NCI-H2196 treated with DMSO at 0.1 percent for 48 hours (cell line): ENCODE measurements around the gene GRIN2A.

ENCODE experiments used
- DNase-seq: peaks from one replicate; lab custom pipeline; 2025; ENCODE audit not compliant: unreplicated experiment; lab: John Stamatoyannopoulos, UW

GRIN2A gene

GRCh38 chr16:10039220-10040096 is 142.8 kb downstream of the GRIN2A start:
- no peak for DNase-seq

- no peak for DNase-seq
Measured at GRCh38 chr16:10037751-10038150, 144.5 kb downstream of the GRIN2A start.

- no peak for DNase-seq
Measured at GRCh38 chr16:10036956-10037355, 145.3 kb downstream of the GRIN2A start.

GRCh38 chr16:10033556-10033955 is 148.7 kb downstream of the GRIN2A start:
- DNase-seq: no peak

- no peak for DNase-seq
Measured at GRCh38 chr16:10031955-10032354, 150.3 kb downstream of the GRIN2A start.

GRCh38 chr16:10031473-10031872 is 150.8 kb downstream of the GRIN2A start:
- no peak for DNase-seq

- DNase-seq: no peak
Measured at GRCh38 chr16:10028644-10029043, 153.6 kb downstream of the GRIN2A start.

- DNase-seq: no peak
Measured at GRCh38 chr16:10027553-10027952, 154.7 kb downstream of the GRIN2A start.

- DNase-seq: no peak
Measured at GRCh38 chr16:10026593-10026992, 155.6 kb downstream of the GRIN2A start.

- DNase-seq: no peak
Measured at GRCh38 chr16:10022098-10022497, 160.1 kb downstream of the GRIN2A start.

- no peak for DNase-seq
Measured at GRCh38 chr16:10020866-10021265, 161.4 kb downstream of the GRIN2A start.

- no peak for DNase-seq
Measured at GRCh38 chr16:10016752-10017151, 165.5 kb downstream of the GRIN2A start.

GRCh38 chr16:10015397-10015796 is 166.8 kb downstream of the GRIN2A start:
- no peak for DNase-seq

- no peak for DNase-seq
Measured at GRCh38 chr16:10013774-10014173, 168.5 kb downstream of the GRIN2A start.

GRCh38 chr16:10013364-10013763 is 168.9 kb downstream of the GRIN2A start:
- no peak for DNase-seq

GRCh38 chr16:10009684-10010083 is 172.5 kb downstream of the GRIN2A start:
- DNase-seq: no peak

- no peak for DNase-seq
Measured at GRCh38 chr16:10003486-10003885, 178.7 kb downstream of the GRIN2A start.

GRCh38 chr16:10001258-10001775 is 180.9 kb downstream of the GRIN2A start:
- DNase-seq: no peak

GRCh38 chr16:9996221-9996620 is 186.0 kb downstream of the GRIN2A start:
- no peak for DNase-seq

GRCh38 chr16:9992441-9992840 is 189.8 kb downstream of the GRIN2A start:
- no peak for DNase-seq

GRCh38 chr16:9980981-9981380 is 201.2 kb downstream of the GRIN2A start:
- no peak for DNase-seq

- no peak for DNase-seq
Measured at GRCh38 chr16:9978160-9978725, 204.0 kb downstream of the GRIN2A start.
